ENCODE results near the gene SAA2.
"Not testable (repeated sequence)": the region's sequence is repeated elsewhere in the genome, so short reads cannot be mapped to it uniquely, and the experiment has no call there.

The SAA2 gene

DNA sequence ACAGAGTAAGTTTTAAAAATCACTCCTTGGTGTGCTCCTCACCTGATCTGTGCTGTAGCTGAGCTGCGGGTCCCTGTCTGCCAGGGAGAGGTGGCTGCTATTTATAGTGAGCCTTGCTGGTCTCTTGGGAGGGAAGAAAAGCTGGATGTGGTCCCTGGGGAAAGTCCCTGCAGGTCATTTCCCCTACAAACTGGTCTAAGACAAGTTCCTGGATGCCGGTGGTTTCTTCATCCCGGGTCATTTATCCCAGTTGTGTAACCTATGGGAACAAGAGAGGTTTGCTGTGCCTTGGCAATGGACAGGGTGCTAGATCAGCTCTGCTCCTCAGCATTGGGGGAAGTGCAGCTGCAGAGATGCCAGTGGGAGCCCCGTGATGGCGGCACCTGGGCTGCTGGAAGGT, at the start of gene SAA2:
Gene SAA2, minus strand, starts transcription at position 108 of the 400 bp plus-strand sequence. CDS start 657 bp downstream, outside the sequence.
- no peak for DNase-seq

DNA sequence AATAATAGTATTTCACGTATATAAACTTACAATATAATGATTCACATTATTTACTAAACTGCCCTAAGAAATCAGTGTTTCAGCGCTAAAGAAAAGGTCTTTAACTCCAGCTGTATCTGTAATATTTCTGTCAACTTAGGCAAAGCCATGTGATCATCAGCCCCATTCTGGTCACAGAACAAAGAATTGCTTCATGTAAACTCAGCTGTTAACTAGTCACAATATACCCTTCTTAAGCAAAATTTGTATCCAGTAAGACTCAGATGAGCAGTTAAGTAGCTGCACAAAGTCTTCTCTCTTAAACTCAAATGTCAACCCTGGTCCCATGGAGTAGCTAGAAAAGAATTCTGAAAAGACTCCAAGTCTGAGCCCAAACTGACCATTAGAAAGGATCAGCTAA, 46.8 kb upstream of the SAA2 start:
- no peak for DNase-seq

DNA sequence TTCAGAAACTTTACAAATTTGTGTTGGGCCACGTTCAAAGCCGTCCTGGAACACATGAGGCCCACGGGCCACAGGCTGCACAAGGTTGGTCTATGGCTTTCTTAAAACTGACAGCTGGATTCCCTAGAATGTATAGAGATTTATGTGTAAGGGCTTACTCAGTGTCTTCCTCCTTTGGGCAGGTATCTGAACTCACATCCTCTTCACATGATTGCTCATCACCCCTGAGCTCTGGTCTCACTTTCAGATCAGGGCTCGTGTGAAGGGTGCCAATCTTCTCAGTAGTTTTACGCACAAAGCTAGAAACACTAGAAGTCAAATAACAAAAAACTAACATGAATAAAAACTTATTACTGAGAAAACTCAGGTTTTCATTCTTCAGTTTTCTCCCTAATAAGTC, 46.4 kb upstream of the SAA2 start:
- DNase-seq: no peak

DNA sequence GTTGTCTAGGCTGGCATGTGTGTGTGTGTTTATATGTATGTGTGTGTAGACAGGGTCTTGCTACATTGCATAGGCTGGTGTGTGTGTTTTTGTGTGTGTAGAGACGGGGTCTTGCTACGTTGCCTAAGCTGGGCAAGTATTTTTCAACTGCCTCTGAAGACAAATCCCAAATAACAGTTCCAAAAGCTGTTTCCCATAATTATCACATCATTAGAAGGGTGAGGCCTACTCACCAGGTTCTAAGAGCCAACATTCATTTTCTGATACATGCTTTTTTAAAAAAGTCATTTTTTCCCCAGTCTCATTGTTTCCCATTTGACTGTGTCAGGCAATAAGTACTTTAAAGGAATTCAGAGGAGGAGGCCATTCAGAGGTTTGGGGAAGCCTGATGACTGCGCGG, 40.4 kb upstream of the SAA2 start:
- DNase-seq: no peak

DNA sequence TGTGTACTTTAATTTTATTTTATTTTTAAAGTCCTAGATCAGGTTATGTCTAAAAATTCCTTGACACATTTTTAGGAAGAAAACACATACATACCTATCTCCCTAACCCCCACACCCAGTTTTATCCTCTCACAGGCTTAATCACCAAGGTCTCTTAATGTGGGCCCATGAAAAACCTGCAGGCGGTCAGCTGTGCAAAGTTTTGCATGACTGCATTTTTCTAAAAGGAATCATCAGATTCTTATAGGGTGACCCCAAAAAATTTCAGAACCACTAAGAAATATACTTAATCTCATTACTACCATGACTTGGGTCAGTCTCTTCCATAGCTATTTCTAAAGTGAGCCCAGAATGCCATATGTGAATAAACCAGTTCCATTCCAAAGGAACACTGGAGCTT, 37.4 kb upstream of the SAA2 start:
- DNase-seq: no peak

DNA sequence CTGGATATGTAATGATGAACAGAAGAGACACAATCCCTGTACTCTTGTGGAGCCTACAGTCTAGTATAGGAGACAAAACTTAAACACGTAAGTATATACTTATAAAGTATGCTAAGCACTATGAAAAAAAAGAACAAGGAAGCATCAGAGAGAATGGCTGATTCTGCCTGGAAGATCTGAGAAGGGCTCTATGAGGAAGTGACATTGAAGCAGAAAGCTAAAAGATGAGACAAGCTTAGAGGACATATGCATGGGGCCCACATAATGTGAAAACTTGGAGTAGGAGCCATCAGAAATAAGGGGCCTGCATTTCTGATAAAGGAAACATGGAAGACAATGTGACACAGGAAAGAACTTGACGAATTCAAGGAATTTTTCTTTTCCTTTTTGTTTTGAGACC, 34.2 kb upstream of the SAA2 start:
- DNase-seq: no peak

DNA sequence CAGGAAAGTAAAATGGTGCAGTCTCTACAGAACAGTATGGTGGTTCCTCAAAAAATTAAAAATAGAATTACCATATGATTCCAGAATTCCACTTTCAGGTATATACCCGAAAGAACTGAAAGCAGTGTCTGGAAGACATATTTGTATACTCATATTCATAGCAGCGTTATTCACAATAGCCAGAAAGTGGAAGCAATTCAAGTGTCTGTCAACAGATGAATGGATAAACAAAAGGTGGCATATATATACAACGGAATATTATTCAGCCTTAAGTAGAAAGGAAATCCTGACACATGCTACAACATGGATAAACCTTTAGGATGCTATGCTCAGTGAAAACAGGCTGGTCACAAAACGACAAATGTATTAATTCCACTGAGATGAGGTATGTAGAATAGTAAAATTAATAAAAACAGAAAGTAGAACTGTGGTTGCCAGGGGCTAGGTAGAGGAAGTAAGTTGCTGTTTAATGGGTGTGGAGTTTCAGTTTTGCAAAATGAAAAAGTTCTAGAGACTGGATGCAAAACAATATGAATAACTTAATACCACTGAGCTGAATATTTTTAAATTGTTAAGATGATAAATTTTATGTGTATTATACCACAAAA, 32.1 kb upstream of the SAA2 start:
- DNase-seq: no peak

DNA sequence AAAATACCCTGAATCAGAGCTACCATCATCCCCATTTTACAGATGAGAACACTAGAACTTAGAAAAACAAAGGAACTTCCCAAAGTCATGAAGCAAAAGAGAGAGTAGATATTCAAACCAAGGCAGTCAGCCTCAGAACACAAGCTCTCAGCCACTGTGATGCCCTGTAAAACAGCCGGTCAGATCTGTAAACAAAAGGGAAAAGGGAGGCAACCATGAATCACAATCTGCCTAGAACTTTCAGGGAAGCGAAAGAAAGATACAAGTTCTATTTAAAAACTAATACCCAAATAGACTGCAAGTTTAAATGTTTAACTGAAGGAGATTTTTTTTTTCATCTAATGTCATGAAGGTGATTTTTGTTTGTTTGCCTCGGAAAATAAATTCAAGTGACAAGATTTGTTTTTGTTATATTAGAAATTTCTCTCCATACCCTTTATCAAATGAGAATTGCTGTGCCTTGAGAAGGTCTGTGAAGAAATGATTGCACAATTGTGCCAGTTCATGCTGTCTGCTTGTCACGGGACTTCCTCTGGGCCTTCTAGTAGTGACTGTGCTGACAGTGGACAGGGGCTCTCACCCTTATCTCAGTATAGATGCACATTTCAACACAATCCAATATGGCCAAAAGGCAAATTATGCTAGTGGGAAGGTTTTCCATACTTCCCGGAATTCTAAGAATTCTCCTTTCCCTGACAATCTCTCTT, 29.2 kb upstream of the SAA2 start:
- DNase-seq: no peak

DNA sequence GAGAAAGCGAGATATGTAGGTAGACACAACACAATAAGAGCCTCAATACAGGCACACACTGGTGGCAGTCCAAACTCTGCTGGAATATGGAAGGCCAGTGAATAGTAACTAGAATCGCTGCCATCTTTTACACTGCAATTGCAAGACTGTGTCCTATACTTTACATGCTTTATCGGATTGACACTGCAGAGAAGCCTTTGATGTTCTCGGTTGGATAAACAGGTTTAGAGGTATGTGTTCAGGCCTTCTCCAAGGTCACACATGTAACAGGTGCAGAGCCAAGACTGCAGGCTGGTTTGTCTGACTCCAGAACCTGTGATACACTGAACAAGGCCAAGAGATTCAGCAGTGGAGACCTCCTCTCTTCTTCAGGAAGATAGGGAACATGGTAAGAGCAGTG, 22.7 kb upstream of the SAA2 start:
- DNase-seq: no peak

DNA sequence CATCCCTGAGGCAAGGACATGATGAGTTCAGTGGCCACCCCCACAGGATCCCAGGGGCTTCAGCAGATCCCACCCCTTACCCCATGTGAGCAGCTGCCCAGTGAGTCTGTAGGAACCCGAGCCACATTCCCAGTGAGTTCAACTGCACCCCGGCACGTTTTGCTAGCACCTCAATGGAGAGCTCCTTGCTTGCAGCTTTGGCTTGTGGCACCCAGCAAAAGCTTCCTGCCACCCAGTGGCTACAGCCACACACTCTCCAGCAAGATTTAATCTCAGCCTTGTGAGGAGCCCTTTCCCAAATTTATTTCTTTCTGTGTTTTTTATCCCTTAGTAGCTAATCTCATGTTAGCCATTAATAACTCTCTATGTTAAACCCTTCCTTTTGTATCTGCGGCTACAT, 21.6 kb upstream of the SAA2 start:
- DNase-seq: no peak

DNA sequence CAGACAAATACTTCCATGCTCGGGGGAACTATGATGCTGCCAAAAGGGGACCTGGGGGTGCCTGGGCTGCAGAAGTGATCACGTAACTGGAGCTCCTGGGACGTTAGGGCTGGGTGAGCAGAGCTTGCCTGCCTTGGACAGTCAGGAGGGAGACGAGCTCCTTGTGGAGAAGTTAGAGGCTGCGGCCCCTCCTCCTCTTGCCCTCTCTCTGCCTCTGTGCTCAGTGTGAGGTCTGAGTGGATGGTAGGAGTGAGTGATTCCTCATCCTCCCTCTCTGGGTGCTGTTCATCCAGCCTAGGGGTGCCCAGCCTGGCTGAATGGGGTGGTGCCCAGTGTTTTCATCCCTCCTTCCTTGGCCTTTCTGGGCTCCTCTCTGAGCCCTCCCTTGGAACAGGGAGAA, 20.8 kb upstream of the SAA2 start:
- not testable (repeated sequence) for DNase-seq

DNA sequence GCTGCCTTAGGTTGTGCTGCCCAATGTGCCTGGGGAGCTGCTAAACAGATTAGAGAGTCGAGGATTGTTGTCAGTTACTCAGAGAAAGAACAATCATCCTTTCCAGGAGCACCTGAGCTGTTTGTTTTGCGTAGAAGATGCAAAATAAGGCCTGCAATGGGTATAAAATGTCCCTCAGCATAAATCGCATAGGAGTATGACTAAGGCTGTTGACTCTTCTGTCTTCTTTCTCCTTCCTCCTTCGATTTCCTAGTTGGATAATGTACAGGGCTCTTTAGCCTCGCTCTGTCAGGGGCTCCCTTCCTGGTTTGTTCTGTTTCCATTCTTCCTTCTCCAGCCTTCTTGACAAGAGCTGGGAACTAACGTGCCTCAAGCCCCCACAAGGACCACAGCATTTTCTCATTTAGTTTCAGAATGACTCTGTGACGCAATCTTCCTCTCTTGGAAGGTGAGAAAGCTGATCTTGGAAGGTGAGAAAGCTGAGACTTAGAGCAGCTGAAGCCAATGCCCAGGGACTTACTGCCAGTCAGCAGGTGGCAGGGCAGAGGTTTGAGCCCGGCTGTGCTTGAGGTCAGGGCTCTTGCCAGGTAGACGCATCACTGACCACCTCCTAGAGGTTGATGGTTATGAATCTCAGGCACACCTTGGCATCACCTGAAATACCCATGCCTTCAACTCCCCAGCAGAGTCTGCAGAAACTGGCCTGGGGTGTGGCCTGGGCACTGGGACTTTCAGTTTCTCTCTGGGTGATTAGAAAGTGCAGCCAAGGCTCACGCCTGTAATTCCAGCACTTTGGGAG, 19.1 kb upstream of the SAA2 start:
- not testable (repeated sequence) for DNase-seq

DNA sequence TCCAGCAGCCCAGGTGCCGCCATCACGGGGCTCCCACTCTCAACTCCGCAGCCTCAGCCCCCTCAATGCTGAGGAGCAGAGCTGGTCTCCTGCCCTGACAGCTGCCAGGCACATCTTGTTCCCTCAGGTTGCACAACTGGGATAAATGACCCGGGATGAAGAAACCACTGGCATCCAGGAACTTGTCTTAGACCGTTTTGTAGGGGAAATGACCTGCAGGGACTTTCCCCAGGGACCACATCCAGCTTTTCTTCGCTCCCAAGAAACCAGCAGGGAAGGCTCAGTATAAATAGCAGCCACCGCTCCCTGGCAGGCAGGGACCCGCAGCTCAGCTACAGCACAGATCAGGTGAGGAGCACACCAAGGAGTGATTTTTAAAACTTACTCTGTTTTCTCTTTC, 17.5 kb upstream of the SAA2 start, which contains the start of gene SAA1:
Gene SAA1, plus strand, starts transcription at position 316 of the 400 bp plus-strand sequence. CDS start 624 bp downstream, outside the sequence.
- DNase-seq: no peak

DNA sequence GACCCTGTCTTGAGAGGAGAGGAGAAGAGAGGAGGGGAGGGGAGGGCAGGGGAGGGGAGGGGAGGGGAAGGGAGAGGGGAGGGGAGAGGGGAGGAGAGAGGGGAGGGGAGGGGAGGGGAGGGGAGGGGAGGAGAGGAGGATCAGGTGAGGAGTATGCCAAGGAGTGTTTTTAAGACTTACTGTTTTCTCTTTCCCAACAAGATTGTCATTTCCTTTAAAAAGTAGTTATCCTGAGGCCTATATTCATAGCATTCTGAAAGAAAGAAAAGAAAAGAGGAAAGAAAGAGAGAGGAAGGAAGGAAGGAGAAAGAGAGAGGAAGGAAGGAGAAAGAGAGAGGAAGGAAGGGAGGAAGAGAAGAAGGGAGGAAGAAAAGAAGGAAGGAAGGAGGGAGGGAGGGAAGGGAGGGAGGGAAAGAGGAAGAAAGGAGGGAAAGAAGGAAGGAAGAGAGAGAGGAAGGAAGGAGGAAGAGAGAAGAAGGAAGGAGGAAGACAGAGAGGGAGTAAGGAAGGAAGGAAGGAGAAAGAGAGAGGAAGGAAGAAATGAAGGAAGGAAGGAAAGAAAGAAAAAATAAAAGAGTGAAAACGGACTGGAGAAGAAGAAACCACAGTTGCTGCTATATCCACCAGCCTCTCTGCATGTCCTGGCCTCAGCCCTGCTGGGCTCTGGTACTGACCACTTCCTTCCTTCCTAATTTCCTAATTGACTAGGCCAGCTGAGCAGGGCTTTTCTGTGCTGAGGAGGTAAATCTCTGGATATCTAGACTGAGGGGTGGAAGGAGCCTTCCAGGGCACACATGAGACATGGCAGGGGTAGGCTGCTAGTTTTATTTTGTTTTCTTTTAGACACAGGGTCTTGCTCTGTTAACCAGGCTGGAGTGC, 16.4 kb upstream of the SAA2 start:
- no peak for DNase-seq

DNA sequence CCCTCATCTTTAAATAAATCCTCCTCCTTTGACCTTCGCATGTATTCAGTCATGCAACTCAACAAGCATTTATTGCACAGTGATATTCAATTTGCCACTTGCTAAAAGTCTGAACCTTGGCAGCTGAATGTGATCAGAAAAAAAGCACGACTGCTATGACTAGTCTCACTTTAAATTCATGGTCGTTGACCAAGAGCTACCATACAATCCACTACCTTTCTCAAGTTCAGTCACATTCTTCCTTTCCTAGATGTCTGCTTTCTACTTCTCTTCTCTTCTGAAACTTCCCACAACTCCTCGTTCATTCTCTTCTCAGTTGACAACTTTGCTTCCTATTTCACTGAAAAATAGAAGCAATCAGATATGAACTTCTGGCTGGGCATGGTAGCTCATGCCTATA, 15.6 kb upstream of the SAA2 start:
- no peak for DNase-seq

DNA sequence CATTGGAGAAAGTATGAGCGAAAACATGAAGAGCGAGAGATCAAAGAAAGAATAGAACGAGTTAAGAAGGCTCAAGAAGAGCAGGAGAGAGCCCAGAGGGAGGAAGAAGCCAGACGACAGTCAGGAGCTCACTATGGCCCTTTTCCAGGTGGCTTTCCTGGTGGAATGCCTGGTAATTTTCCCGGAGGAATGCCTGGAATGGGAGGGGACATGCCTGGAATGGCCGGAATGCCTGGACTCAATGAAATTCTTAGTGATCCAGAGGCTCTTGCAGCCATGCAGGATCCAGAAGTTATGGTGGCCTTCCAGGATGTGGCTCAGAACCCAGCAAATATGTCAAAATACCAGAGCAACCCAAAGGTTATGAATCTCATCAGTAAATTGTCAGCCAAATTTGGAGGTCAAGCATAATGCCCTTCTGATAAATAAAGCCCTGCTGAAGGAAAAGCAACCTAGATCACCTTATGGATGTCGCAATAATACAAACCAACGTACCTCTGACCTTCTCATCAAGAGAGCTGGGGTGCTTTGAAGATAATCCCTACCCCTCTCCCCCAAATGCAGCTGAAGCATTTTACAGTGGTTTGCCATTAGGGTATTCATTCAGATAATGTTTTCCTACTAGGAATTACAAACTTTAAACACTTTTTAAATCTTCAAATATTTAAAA, 14.3 kb upstream of the SAA2 start:
- not testable (repeated sequence) for DNase-seq

DNA sequence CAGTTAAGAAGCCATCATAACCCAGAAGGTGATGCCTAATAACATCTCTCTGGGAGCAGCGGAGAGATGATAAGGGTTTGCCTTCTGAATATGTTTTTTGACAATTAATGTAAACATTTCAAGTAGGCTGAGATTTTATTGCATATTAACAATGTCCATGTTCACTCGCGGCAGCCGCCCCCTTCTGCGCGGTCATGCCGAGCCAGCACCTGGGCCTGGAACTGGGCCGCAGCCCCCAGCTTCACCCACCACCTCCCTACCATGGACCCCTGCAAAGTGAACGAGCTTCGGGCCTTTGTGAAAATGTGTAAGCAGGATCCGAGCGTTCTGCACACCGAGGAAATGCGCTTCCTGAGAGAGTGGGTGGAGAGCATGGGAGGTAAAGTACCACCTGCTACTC, 13.3 kb upstream of the SAA2 start:
- no peak for DNase-seq

DNA sequence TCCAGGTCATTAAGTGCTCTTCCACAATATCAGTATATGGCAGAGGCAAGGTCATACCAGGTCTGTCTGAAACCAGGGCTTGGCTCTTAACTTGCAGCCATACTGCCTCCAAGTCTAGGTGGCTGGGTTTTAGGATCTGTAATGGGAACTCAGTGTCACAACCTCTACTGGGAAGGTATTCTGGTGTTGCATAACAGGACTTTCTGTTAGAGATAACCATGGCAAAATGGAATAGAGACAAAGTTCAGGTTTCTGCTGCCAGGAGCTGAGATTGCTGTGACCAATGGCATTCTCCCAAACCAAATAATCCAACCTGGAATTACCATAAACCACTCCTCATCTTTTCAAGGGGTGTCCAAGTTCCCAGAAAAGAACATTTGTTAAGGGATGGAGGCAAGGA, 10.8 kb upstream of the SAA2 start:
- DNase-seq: no peak

DNA sequence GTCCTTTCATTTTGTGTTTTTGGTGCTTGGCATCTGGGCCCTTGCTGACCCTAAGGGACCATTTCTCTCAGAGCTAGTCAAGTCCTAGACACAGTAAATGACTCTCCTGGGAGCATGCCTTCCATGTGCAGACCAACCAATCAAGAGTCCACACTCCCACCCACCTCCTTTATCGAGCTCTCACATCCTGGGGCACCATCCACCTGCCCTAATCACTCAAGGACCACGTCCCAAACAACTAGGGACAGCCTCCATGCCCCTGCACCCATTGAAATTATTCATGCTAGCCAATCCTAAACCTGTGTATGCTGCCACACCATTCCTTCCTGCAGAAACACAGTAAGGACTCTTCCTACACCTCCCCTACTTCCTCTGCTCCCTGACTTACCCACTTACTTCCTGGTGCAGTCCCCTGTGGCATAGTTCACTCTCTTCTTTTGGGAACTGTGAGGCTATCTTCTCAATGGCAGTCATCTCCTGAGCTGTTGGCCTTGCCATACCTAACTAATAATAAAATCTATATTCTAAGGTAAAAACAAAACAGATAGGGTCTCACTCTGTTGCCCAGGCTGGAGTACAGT, 6.4 kb upstream of the SAA2 start:
- DNase-seq: no peak

DNA sequence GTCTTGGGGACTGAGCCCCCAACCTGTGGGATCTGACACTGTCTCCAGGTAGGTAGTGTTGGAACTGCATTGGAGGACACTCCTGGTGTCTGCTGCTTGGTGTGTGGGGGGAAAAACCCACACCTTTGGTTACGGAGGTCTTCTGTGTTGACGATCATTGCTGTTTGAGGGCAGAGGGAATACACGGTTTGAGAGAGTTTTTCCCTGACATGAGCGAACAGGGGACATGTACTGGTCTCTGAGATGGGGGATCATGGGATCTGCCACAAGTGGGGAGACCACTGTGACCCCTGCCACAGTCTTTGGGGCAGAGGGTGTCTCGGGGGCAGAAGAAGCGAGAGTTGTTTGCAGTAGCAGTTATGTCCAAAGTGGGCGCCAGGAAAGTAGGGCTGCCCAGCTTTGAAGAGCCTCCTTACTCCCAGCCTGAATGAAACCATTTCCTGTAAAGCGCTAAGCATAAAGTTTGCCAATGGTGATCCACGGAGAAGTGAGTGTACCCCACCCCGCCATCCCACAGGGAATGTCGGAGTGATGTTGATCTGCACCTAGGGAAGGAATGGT, 5.4 kb upstream of the SAA2 start:
- no peak for DNase-seq

DNA sequence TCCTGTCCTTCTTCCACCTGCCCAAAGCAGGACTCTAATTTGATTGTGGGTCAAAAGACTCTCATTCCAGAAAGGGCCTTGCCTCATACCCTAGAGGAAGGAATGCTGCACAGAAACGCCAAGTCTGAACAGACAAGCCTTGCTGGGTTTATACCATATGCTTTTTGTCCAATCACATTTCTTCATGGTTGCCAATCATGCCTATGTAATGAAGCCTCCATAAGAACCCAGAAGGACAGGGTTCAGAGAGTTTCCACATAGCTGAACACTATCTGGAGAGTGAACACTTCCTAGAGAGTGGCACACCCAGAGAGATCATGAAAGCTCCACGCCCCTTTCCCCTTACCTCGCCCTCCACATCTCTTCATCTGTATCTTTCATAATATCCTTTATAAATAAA, 4.8 kb upstream of the SAA2 start:
- DNase-seq: no peak

DNA sequence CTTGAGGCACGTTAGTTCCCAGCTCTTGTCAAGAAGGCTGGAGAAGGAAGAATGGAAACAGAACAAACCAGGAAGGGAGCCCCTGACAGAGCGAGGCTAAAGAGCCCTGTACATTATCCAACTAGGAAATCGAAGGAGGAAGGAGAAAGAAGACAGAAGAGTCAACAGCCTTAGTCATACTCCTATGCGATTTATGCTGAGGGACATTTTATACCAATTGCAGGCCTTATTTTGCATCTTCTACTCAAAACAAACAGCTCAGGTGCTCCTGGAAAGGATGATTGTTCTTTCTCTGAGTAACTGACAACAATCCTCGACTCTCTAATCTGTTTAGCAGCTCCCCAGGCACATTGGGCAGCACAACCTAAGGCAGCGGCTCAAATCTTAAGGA, 1.3 kb downstream of the SAA2 start:
- DNase-seq: not testable (repeated sequence)
